MM.1S (cell line): ENCODE data around the gene MTG1.
"Not testable (repeated sequence)": the region's sequence is repeated elsewhere in the genome, so short reads cannot be mapped to it uniquely, and the experiment has no call there.

Experiments
- DNase-seq: peaks from one replicate; pipeline ENCODE4 v3.0.0-alpha.2; 2015
- H2AFZ ChIP-seq: fragments of 300-600 bp; sonication (generic); 2 replicates; pipeline ENCODE4 v1.6.0; 2016; ENCODE audit warnings: antibody characterized with exemption, low read length
- H3F3A ChIP-seq: fragments of 300-600 bp; sonication (generic); 2 replicates; pipeline ENCODE4 v1.6.1; 2016; ENCODE audit warnings: mild to moderate bottlenecking, antibody characterized with exemption, low read length, moderate library complexity, mixed read lengths; ENCODE audit not compliant: insufficient read depth
- H3K27ac ChIP-seq: fragments of 300-600 bp; sonication (generic); 2 replicates; pipeline ENCODE4 v1.5.1; 2016; ENCODE audit warnings: mild to moderate bottlenecking, low read length
- H3K27me3 ChIP-seq: fragments of 300-600 bp; sonication (generic); replicated peaks from 2 replicates; pipeline ENCODE4 v1.6.0; 2016; ENCODE audit warnings: low read length; ENCODE audit not compliant: insufficient read depth
- H3K36me3 ChIP-seq: fragments of 300-600 bp; sonication (generic); replicated peaks from 2 replicates; pipeline ENCODE4 v1.6.1; 2016; ENCODE audit warnings: mild to moderate bottlenecking, low read length, mixed read lengths; ENCODE audit not compliant: insufficient read depth
- H3K4me1 ChIP-seq: fragments of 300-600 bp; sonication (generic); 2 replicates; pipeline ENCODE4 v1.6.1; 2016; ENCODE audit warnings: low read length, mixed read lengths
- H3K4me2 ChIP-seq: fragments of 300-600 bp; sonication (generic); 2 replicates; pipeline ENCODE4 v1.6.0; 2016; ENCODE audit warnings: low read depth, low read length
- H3K4me3 ChIP-seq: fragments of 300-600 bp; sonication (generic); 2 replicates; pipeline ENCODE4 v1.5.1; 2016; ENCODE audit warnings: low read length, mixed read lengths
- H3K79me2 ChIP-seq: fragments of 300-600 bp; sonication (generic); 2 replicates; pipeline ENCODE4 v1.6.1; 2016; ENCODE audit warnings: mixed run types, low read length, mixed read lengths
- H3K9ac ChIP-seq: fragments of 300-600 bp; sonication (generic); 2 replicates; pipeline ENCODE4 v1.6.1; 2016; ENCODE audit warnings: low read length, mixed read lengths
- H3K9me2 ChIP-seq: fragments of 300-600 bp; sonication (generic); replicated peaks from 2 replicates; pipeline ENCODE4 v1.6.1; 2016; ENCODE audit warnings: mild to moderate bottlenecking, low read length, mixed read lengths; ENCODE audit not compliant: insufficient read depth
- H3K9me3 ChIP-seq: fragments of 300-600 bp; sonication (generic); replicated peaks from 2 replicates; pipeline ENCODE4 v1.6.1; 2016; ENCODE audit warnings: mild to moderate bottlenecking, low read length, mixed read lengths; ENCODE audit not compliant: insufficient read depth
- H4K20me1 ChIP-seq: fragments of 300-600 bp; sonication (generic); 2 replicates; pipeline ENCODE4 v1.6.1; 2016; ENCODE audit warnings: mild to moderate bottlenecking, low read length, moderate library complexity, mixed read lengths; ENCODE audit not compliant: insufficient read depth
- EZH2 ChIP-seq: fragments of 300-600 bp; sonication (generic); optimal IDR thresholded peaks from 2 replicates; pipeline ENCODE3; 2017; ENCODE audit warnings: low read depth, mild to moderate bottlenecking, antibody characterized with exemption, low read length, mixed read lengths
- EZH2phosphoT487 ChIP-seq: fragments of 300-600 bp; sonication (generic); IDR thresholded peaks from 2 replicates; pipeline ENCODE4 v1.6.1; 2018; ENCODE audit warnings: antibody characterized with exemption, low read length
- TF ChIP-seq, protein P1 (sequence below): fragments of 300-600 bp; sonication (generic); IDR thresholded peaks from 2 replicates; pipeline ENCODE4 v1.5.1; 2016; ENCODE audit warnings: antibody characterized with exemption, low read length, mixed read lengths

The MTG1 gene

DNA sequence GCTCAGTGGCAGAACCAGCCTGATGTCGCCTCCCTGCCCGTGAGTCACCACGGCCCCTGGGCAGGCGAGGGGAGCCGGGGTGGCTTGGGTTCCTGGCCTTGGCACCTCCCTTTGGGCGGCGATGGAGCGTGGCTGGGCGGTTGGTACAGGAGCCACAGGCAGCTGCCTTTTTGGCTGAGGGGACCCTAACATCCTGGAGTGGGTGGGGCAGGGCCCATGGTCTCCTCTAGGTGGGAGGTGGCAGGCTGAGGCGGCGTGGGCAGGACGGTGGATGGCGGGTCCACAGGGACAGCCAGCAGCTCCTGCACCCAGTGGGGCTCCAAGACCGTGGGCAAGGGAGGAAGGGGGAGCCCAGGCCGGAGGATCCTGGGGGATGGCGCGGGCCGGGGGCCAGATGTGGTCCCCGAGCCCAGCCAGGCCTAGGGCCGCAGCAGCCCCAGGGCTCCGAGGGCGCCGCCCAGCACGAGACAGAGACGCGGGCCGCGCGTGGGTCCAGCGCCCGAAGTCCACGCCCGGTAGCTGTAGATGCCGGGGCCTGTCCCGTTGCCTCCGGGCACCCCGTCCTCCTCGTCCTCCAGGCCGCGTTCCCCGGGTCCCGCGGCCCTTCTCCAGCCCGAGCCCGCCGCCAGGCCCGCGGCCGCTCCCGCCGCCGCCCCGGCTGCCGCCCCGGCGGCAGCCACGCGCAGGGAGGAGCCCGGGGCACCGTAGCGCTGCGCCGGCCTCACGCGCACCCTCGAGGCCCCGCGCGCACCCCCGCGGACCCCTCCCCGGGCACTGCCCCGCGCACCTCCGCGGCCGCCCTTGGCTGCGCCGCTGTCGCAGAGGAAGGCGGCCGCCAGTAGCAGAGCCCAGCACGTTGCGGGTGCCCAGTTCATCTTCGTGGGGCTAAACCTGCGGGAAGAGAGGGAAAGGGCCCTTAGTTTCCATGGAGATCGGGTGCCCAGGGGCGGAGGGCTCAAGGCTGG lies 29.1 kb downstream of the MTG1 start:
- H3K4me1 ChIP-seq = no peaks in the 10 kb centered on the region
- H3K27me3 ChIP-seq = no peaks in the 10 kb centered on the region
- no peak overlapping the region for H3K4me3 ChIP-seq
- no peak overlapping the region for H3K9ac ChIP-seq
- H3F3A ChIP-seq = no peaks in the 10 kb centered on the region
- no peaks in the 10 kb centered on the region for H3K36me3 ChIP-seq
- no peaks in the 10 kb centered on the region for H3K9me2 ChIP-seq
- no peak overlapping the region for H3K4me2 ChIP-seq
- no peak for DNase-seq
- no peak overlapping the region for H3K27ac ChIP-seq
- H3K79me2 ChIP-seq = no peaks in the 10 kb centered on the region
- TF ChIP-seq EZH2phosphoT487 (no peak), EZH2 (no peak)
- TF ChIP-seq, protein P1, sequence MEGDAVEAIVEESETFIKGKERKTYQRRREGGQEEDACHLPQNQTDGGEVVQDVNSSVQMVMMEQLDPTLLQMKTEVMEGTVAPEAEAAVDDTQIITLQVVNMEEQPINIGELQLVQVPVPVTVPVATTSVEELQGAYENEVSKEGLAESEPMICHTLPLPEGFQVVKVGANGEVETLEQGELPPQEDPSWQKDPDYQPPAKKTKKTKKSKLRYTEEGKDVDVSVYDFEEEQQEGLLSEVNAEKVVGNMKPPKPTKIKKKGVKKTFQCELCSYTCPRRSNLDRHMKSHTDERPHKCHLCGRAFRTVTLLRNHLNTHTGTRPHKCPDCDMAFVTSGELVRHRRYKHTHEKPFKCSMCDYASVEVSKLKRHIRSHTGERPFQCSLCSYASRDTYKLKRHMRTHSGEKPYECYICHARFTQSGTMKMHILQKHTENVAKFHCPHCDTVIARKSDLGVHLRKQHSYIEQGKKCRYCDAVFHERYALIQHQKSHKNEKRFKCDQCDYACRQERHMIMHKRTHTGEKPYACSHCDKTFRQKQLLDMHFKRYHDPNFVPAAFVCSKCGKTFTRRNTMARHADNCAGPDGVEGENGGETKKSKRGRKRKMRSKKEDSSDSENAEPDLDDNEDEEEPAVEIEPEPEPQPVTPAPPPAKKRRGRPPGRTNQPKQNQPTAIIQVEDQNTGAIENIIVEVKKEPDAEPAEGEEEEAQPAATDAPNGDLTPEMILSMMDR = no peak
- no peaks in the 10 kb centered on the region for H4K20me1 ChIP-seq
- no peaks in the 10 kb centered on the region for H3K9me3 ChIP-seq
- no peak overlapping the region for H2AFZ ChIP-seq

DNA sequence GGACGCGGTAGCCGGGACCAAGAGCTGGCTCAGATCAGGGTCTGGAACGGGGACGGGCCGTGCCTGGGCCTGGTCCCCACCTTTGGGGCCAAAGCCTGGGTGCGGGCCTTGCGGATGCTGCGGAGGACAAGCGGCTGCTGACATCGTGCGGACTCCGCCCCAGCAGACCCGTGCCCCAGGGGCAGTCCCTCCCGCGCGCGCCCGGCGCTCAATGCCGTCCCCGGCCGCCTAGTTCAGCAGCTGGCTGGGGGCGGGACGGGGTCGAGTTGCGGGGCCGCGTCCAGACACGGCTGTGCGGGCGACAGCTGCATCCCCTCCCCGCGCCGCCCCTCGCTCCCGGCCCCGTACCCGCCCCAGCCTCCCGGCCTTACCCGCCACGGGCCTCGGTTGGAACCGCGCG lies 30.1 kb downstream of the MTG1 start:
- not testable (repeated sequence) for H3K9me2 ChIP-seq, H2AFZ ChIP-seq, H3F3A ChIP-seq, H3K4me3 ChIP-seq, H3K4me1 ChIP-seq, H3K27me3 ChIP-seq, H3K36me3 ChIP-seq, H3K4me2 ChIP-seq, H3K79me2 ChIP-seq, H4K20me1 ChIP-seq, H3K9ac ChIP-seq, H3K27ac ChIP-seq, H3K9me3 ChIP-seq, DNase-seq

DNA sequence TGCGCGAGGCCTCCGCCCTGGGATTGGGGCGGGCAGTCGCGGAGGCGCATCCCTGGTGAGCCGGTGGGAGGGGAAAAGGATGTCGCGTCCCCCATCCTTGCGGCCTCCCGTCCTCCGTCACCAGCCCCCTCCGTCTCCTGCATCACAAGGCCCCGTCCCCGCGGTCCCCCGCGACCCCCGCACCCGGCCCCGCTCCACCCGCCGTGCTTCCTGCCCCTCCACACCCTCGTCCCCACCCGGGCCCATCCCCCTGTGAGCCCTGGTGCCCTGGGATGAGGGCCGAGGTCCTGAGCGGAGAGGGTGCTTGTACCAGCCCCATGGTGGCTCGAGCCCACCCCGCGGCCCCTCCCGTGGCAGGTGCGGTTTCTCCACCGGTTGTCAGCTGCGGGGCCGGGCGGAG lies 30.6 kb downstream of the MTG1 start, which contains the start of gene SPRN:
TSS of gene SPRN (minus strand) at position 25 of the 400 bp plus-strand sequence. CDS start 944 bp downstream, outside the sequence.
- H3K9me2 ChIP-seq, H3K9ac ChIP-seq, H3K4me1 ChIP-seq, H3K36me3 ChIP-seq, H3K4me3 ChIP-seq, H4K20me1 ChIP-seq, H3F3A ChIP-seq, H3K4me2 ChIP-seq, H2AFZ ChIP-seq, DNase-seq, H3K9me3 ChIP-seq, H3K27ac ChIP-seq, H3K79me2 ChIP-seq, H3K27me3 ChIP-seq: not testable (repeated sequence)

DNA sequence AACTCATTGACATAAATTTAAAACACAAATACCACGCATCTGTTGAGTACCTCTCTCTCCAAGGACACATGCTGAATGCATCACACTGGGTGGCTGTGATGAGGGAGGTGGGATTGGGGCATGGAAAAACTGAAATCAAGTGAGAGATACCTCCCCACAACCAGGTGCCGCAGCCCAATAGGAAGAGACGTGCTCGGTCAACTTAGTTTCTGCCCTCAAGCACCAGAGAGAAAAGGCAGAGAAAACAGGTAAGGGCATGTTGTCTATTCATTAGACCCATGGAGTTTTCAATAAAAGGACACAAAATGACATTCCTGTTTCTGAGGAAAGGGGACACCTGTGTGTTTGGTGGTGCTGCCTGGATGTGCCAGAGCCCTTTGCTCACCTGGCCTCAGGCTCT lies 35.6 kb downstream of the MTG1 start:
- H3K4me3 ChIP-seq, H3K9me2 ChIP-seq, H3K36me3 ChIP-seq, H3F3A ChIP-seq, H2AFZ ChIP-seq, H3K27ac ChIP-seq, DNase-seq, H3K4me2 ChIP-seq, H3K4me1 ChIP-seq, H3K79me2 ChIP-seq, H3K9ac ChIP-seq, H3K27me3 ChIP-seq, H4K20me1 ChIP-seq, H3K9me3 ChIP-seq: not testable (repeated sequence)

DNA sequence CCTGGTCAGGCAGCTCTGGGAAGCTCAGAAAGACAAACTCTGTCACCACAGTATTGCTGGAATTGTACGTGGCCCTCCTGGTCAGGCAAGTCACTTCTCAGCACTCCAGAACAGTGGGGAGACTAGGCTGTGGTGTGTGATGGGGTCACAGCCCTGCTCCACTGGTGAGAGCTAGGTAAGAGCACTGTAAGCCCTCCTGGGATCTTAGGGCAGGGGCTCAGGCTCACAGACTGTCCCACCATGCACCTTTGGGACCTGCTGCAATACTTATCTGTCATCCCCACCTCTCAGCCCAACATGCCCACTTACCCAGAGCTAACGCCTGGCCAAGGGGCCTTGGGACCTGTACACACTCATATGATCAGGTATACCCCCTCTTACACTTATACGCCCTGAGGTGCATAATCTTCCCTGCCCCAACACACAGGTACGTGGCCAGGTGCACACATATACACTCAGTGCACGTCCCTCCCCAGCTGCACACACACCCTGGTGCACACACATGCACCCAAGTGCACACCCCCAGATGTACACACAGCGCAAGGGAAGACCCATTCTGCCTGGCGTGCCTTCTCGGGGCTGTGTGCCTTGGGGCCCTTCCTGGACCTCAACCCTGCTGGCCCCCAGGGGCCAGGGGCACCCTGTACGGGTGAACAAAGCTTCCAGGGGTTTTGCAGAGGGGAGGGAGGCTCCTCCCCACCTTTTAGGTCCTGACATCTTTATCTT lies 38.1 kb downstream of the MTG1 start:
- H3F3A ChIP-seq, H3K9ac ChIP-seq, H4K20me1 ChIP-seq, H3K27me3 ChIP-seq, DNase-seq, H3K27ac ChIP-seq, H3K4me1 ChIP-seq, H2AFZ ChIP-seq, H3K4me3 ChIP-seq, H3K9me3 ChIP-seq, H3K79me2 ChIP-seq, H3K4me2 ChIP-seq, H3K36me3 ChIP-seq, H3K9me2 ChIP-seq: not testable (repeated sequence)

DNA sequence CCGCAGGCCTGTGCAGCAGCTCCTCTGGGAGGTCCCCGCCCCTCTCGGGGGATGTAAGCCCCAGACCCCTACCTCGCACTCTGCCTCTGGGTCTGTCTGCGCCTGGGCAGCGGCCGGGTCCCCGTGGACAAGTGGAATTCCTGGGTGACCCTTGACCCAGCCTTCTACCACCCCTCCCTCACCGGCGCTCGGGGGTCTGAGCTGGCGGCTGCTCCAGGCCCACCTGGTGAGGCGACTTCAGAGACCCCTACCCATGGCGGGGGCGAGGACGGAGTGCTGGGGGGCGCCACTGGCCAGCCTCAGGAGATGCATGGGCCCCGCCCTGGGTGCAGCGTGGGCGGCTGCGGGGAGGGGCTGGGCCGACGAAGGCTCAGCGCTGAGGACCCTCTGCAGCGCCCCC lies 38.8 kb downstream of the MTG1 start:
- not testable (repeated sequence) for H3K27ac ChIP-seq, H4K20me1 ChIP-seq, H3K4me1 ChIP-seq, H3K4me2 ChIP-seq, H3K27me3 ChIP-seq, H3K4me3 ChIP-seq, H3K9me3 ChIP-seq, H3K9ac ChIP-seq, DNase-seq, H3K36me3 ChIP-seq, H2AFZ ChIP-seq, H3F3A ChIP-seq, H3K79me2 ChIP-seq, H3K9me2 ChIP-seq
